Stomach (tissue), 4 donors: ENCODE data around the gene PRICKLE2.

Experiments used
- CTCF ChIP-seq, 7 experiments: fragments of 450-650 bp in 4 of 7; fragments of 200-600 bp in 3 of 7; sonication (generic) in 3 of 7; IDR thresholded peaks; one replicate each; pipeline ENCODE4 v1.5.1; 2016 to 2019; ENCODE audit warnings: antibody characterized with exemption in 7 of 7, control low read depth in 2 of 7, mild to moderate bottlenecking in 1 of 7
- EP300 ChIP-seq: sonication (generic); formaldehyde crosslinking; IDR thresholded peaks from one replicate; pipeline ENCODE4 v1.6.1; 2017; ENCODE audit warnings: antibody characterized with exemption
- POLR2A ChIP-seq, 4 donors: fragments of 450-650 bp; IDR thresholded peaks; one replicate each; pipeline ENCODE4 v1.6.1; 2016; ENCODE audit warnings: antibody characterized with exemption in 4 of 4, control low read depth in 2 of 4, mild to moderate bottlenecking in 1 of 4, moderate library complexity in 1 of 4
- POLR2AphosphoS5 ChIP-seq, 3 donors: sonication (generic); formaldehyde crosslinking; IDR thresholded peaks; one replicate each; pipeline ENCODE4 v1.6.1; 2016; ENCODE audit warnings: antibody characterized with exemption in 3 of 3

GRCh38 chr3:64055076-64055475 lies 170.2 kb downstream of the PRICKLE2 start:
- TF ChIP-seq CTCF (IDR thresholded peaks at IDR 0.05) (no peak), POLR2A (IDR thresholded peaks at IDR 0.05) (no peak), POLR2AphosphoS5 (IDR thresholded peaks at IDR 0.05) (no peak), EP300 (no peak)
